ENCODE measurements around the gene GPX3.

GPX3 gene

DNA sequence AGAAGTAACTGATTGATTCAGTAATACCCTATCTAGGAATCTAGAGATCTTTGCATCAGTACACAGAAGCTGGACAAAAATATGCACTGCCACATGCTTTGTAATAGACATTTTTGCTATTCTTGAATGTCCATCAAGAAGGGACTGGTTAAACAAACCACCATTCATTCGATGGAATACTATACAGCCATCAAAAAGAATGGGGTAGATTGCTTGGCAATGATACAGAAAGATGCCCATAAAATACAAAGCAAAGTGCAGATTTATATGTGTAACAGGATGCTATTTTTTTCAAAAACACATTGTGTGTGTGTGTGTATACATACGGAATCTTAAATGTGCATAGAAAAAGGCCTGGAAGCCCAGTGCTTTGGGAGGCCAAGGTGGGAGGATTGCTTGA lies 52.9 kb downstream of the GPX3 start:
- peaks cover 56% of the 10 kb centered on the region for H3K36me3 Mint-ChIP-seq (ENCODE audit: insufficient read depth)
- no peaks in the 10 kb centered on the region for H3K27me3 Mint-ChIP-seq
- ATAC-seq (replicated peaks) (no peak), DNase-seq (no peak)
- peaks cover 76 to 80% of the 10 kb centered on the region in 2 donors for H3K4me1 Mint-ChIP-seq (ENCODE audit: low read depth in 2 of 2)
- no peaks in the 10 kb centered on the region for H3K9me3 Mint-ChIP-seq
- peak overlapping the region in 1 of 2 donors; percentile 77 for H3K27ac Mint-ChIP-seq
- H3K4me3 Mint-ChIP-seq, result no peak overlapping the region

DNA sequence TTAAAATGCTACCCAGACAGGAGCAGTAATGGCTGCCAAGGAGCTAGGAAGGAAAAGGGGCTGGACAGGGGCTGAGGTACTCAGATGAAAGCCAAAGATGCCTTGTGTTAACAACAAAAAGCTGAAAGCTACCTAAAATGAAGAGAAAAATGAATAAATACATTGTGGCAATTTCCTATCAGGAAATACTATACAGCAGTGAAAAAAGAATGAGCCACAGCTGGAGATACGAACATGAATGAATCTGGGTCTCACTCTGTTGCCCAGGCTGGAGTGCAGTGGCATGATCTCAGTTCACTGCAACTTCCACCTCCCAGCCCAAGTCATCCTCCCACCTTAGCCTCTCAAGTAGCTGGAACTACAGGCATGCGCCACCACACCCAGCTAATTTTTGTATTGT lies 54.2 kb downstream of the GPX3 start:
- ATAC-seq (replicated peaks) (no peak), DNase-seq (no peak)
- H3K4me3 Mint-ChIP-seq, result no peak overlapping the region
- peaks cover 75 to 80% of the 10 kb centered on the region in 2 donors for H3K4me1 Mint-ChIP-seq (ENCODE audit: low read depth in 2 of 2)
- H3K27me3 Mint-ChIP-seq, result no peaks in the 10 kb centered on the region
- H3K27ac Mint-ChIP-seq, result peak overlapping the region in 1 of 2 donors; percentile 64
- no peaks in the 10 kb centered on the region for H3K9me3 Mint-ChIP-seq
- peaks cover 57% of the 10 kb centered on the region for H3K36me3 Mint-ChIP-seq (ENCODE audit: insufficient read depth)

DNA sequence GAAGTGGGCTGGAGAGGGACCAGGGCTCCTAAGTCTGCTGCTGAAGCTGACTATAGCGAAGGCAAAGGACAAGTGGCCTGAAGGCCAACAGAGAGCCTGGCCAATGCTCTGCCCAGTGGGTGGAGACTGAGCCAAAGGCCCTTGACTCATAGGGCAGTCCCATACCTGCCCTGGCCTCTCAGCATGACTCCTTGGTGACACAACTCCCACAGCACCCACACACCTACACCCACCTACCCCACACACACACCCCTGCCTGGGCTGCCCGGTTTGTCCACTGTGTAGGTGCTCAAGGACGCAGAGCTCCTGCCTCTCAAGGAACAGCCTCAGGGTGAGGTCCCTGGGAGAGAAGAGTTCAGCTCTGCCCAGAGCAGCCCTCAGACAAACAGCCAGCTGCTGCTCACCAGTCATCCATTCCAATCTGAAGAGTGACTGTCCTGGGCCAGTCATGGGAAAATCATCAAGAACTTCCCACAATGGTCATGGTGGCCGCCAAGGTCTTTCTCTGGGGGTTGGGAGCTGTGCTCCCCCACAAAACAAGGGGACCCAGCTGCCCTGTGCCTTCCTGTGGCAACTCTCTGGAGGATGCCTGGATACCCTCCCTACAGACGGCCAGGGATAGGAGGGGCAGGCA lies 55.4 kb downstream of the GPX3 start:
- H3K4me3 Mint-ChIP-seq, result peak overlapping the region; percentile 81 to 87
- DNase-seq (no peak), ATAC-seq (replicated peaks) (no peak)
- no peaks in the 10 kb centered on the region for H3K27me3 Mint-ChIP-seq
- H3K9me3 Mint-ChIP-seq, result no peaks in the 10 kb centered on the region
- H3K36me3 Mint-ChIP-seq (ENCODE audit: insufficient read depth), result peaks cover 59% of the 10 kb centered on the region
- H3K27ac Mint-ChIP-seq, result peak overlapping the region; percentile 90 to 98
- H3K4me1 Mint-ChIP-seq (ENCODE audit: low read depth in 2 of 2), result peaks cover 73 to 76% of the 10 kb centered on the region in 2 donors

DNA sequence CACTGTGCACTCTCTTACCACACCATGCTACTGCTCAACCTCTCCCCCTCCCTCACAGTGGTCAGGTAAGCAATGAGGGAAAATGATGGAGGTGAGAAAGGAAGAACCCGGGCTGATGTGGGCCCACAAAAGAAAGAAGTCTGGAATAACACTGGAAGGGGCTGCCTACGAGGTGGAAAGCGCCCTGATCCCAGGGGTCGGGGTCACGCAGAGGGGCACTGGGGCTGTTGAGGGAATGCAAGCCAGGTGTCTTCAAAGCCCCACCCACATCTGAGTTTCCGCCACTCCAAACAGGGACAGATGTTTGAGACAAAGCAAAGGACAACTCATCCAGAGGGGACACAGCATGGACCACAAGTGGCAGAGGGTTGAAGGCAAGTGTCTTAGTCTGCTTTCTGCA lies 56.2 kb downstream of the GPX3 start:
- Mint-ChIP-seq H3K27ac (peak overlapping the region; percentile 90 to 98), H3K27me3 (no peaks in the 10 kb centered on the region), H3K4me3 (peak overlapping the region; percentile 81 to 87), H3K36me3 (ENCODE audit: insufficient read depth) (peaks cover 64% of the 10 kb centered on the region), H3K4me1 (ENCODE audit: low read depth in 2 of 2) (peaks cover 68 to 70% of the 10 kb centered on the region in 2 donors), H3K9me3 (no peaks in the 10 kb centered on the region)
- DNase-seq (no peak), ATAC-seq (replicated peaks) (no peak)

DNA sequence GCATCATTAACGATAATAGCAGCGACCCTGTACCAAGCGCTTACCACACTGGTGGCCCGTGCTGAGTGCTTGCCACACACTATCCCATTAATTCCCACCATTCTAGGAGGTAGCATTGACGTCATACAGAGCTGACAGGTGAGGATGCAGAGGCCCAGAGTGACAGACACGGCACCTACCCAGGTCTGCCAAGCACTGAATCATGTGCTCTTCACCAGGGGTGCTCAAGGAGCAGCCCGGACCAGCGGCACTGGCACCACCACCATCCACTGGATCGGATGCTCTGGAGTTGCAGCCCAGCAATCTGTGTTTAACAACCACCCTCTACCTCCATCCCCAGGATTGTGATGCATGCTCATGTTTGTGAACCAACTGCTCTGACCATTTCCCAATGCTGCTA lies 57.0 kb downstream of the GPX3 start:
- H3K36me3 Mint-ChIP-seq (ENCODE audit: insufficient read depth), result peaks cover 59% of the 10 kb centered on the region
- peaks cover 63 to 65% of the 10 kb centered on the region in 2 donors for H3K4me1 Mint-ChIP-seq (ENCODE audit: low read depth in 2 of 2)
- peak overlapping the region; percentile 66 to 98 for H3K27ac Mint-ChIP-seq
- DNase-seq (no peak), ATAC-seq (replicated peaks) (no peak)
- H3K4me3 Mint-ChIP-seq, result peak overlapping the region; percentile 81 to 87
- H3K27me3 Mint-ChIP-seq, result no peaks in the 10 kb centered on the region
- no peaks in the 10 kb centered on the region for H3K9me3 Mint-ChIP-seq

DNA sequence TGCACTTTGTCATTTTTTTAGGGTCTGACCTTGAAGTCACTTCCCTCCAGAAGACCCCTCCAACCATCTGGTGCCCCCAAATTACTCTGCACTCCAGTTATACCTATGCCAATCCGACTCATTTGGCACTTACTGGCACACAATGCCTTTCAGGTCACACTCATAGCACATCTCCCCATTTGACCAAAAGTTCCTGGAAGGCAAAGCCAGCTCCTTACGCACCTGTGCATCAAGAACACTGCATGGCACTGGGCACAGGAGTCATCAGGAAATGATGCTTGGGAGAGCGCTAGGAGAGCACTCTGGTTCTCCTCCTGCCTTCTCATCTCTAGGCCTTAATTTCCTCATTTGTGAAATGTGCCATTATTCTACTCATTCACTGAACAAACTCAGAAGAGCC lies 57.6 kb downstream of the GPX3 start:
- peaks cover 62 to 65% of the 10 kb centered on the region in 2 donors for H3K4me1 Mint-ChIP-seq (ENCODE audit: low read depth in 2 of 2)
- peak overlapping the region; percentile 81 to 87 for H3K4me3 Mint-ChIP-seq
- peak overlapping the region; percentile 66 to 98 for H3K27ac Mint-ChIP-seq
- peaks cover 55% of the 10 kb centered on the region for H3K36me3 Mint-ChIP-seq (ENCODE audit: insufficient read depth)
- ATAC-seq (replicated peaks), result no peak
- no peaks in the 10 kb centered on the region for H3K9me3 Mint-ChIP-seq
- no peak for DNase-seq
- H3K27me3 Mint-ChIP-seq, result no peaks in the 10 kb centered on the region
